ENCODE results near the gene PHTF2. TPM values are rescaled to one million over a fixed set of nuclear protein-coding genes. Genes with fewer than 3 reads are reported as not detected.

The PHTF2 gene
- total RNA-seq, 2 experiments from 2014 or later, result 34.9 to 39.1 TPM

Other genes starting within 250 kb of the PHTF2 start
- gene RSBN1L, start 102.3 kb upstream of the PHTF2 start, total RNA-seq, result 10 to 100 TPM; 24.5 to 27.4 TPM
- gene TMEM60, start 339 bp upstream of the PHTF2 start, total RNA-seq, result 10 to 100 TPM; 14.1 to 14.8 TPM